A673 (cell line): ENCODE data around the gene OTX2. TPM values are rescaled to one million over a fixed set of nuclear protein-coding genes. Genes with fewer than 3 reads are reported as not detected.

Experiments used
- BruUV-seq: library from RNA; stranded (reverse); fragments of 400-500 nt; replicated peaks from 2 replicates; lab custom pipeline; 2021; lab: Mats Ljungman, UMichigan
- CTCF ChIA-PET: fragments of 300-600 bp; sonication (Branson Sonifier 250); formaldehyde crosslinking; loops from one replicate; lab custom pipeline; 2022; ENCODE audit warnings: antibody characterized with exemption; lab: Charles Lee
- POLR2A ChIA-PET: fragments of 300-600 bp; sonication (Branson Sonifier 250); formaldehyde crosslinking; loops from one replicate; lab custom pipeline; 2022; ENCODE audit warnings: antibody characterized with exemption; ENCODE audit not compliant: low non-redundant PET; lab: Charles Lee
- DNase-seq: peaks from one replicate; pipeline ENCODE4 v3.0.0-alpha.2; 2015; ENCODE audit warnings: low spot score
- H3K27ac ChIP-seq: fragments of 200-600 bp; sonication (generic); 2 replicates; pipeline ENCODE4 v1.5.1; 2016; ENCODE audit warnings: mixed run types, low read depth, mild to moderate bottlenecking, mixed read lengths, antibody characterized with exemption, low read length; ENCODE audit not compliant: poor library complexity, severe bottlenecking
- H3K27me3 ChIP-seq: fragments of 200-600 bp; sonication (generic); replicated peaks from 2 replicates; pipeline ENCODE4 v1.6.1; 2017; ENCODE audit warnings: mixed run types, low read depth, mild to moderate bottlenecking, mixed read lengths, antibody characterized with exemption, low read length; ENCODE audit not compliant: insufficient read depth, poor library complexity
- H3K36me3 ChIP-seq: fragments of 200-600 bp; sonication (generic); 2 replicates; pipeline ENCODE4 v1.6.1; 2016; ENCODE audit warnings: mixed run types, mild to moderate bottlenecking, mixed read lengths, antibody characterized with exemption, low read length; ENCODE audit not compliant: insufficient read depth, poor library complexity, severe bottlenecking
- H3K4me1 ChIP-seq: fragments of 200-600 bp; sonication (generic); 2 replicates; pipeline ENCODE4 v1.6.1; 2017; ENCODE audit warnings: mixed run types, mild to moderate bottlenecking, mixed read lengths, antibody characterized with exemption, low read length; ENCODE audit not compliant: insufficient read depth, poor library complexity, severe bottlenecking
- H3K4me3 ChIP-seq: fragments of 200-600 bp; sonication (generic); 2 replicates; pipeline ENCODE4 v1.5.1; 2016; ENCODE audit warnings: low read depth, mixed run types, mild to moderate bottlenecking, mixed read lengths, low read length; ENCODE audit not compliant: poor library complexity, severe bottlenecking
- H3K9me3 ChIP-seq: fragments of 200-600 bp; sonication (generic); 2 replicates; pipeline ENCODE4 v1.6.1; 2016; ENCODE audit warnings: mixed run types, low read depth, mild to moderate bottlenecking, mixed read lengths, antibody characterized with exemption, low read length; ENCODE audit not compliant: poor library complexity, severe bottlenecking
- EZH2 ChIP-seq: fragments of 200-600 bp; sonication (generic); IDR thresholded peaks from 2 replicates; pipeline ENCODE4 v1.6.1; 2017; ENCODE audit warnings: borderline replicate concordance, low read depth, mild to moderate bottlenecking, mixed read lengths, antibody characterized with exemption, low read length; ENCODE audit not compliant: poor library complexity, severe bottlenecking
- intact Hi-C: fragments of 100-400 bp; cut with micrococcal nuclease; formaldehyde crosslinking; loops from one replicate; pipeline ENCODE4 v1.10.0; 2022; ENCODE audit not compliant: unreplicated experiment
- total RNA-seq: library from RNA; stranded (reverse); gene quantifications from 2 replicates; pipeline ENCODE4 v1.2.3, GENCODE V29; 2021
- TF ChIP-seq, protein P1 (sequence below): fragments of 300-800, 200-600 bp; sonication (generic); conservative IDR thresholded peaks from 2 replicates; pipeline ENCODE4 v1.5.1; 2017; ENCODE audit warnings: low read depth, mild to moderate bottlenecking, antibody characterized with exemption, low read length, moderate library complexity, mixed read lengths

OTX2 gene
- total RNA-seq, 1 experiment from 2014 or later, result 129 TPM

DNA sequence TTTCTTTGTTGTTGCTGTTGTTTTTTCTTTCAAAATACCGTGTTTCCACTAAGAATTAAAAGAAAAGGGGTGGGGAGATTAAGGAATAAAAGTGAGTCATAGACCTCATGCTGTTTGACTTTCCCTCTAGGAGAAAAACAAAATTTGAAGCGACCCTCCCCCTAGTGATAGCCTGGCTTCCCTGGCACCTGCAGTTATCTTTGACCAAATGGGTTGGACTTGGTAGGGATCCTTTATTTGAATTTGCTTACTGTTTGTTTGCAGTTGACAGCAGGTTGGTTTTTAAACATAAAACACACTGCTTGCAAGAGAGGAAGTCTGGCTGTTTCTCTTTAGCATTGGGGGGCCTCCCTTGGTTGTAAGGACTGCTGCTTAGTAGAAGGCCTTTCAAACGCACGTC is 14.0 kb downstream of the OTX2 start:
- peak; percentile 41 for DNase-seq
- H3K27me3 ChIP-seq, result no peaks in the 10 kb centered on the region
- intact Hi-C loops, result no loop called here

GRCh38 chr14:56795284-56795622 is 15.0 kb downstream of the OTX2 start:
- POLR2A ChIA-PET, result no interaction called here
- Histone ChIP-seq H3K27ac (no peak overlapping the region), H3K4me1 (peaks cover 7% of the 10 kb centered on the region), H3K27me3 (no peaks in the 10 kb centered on the region), H3K4me3 (no peak overlapping the region), H3K9me3 (no peaks in the 10 kb centered on the region), H3K36me3 (peaks cover 16% of the 10 kb centered on the region)
- CTCF ChIA-PET, result no interaction called here
- BruUV-seq, result no TSS peak
- TF ChIP-seq, protein P1, sequence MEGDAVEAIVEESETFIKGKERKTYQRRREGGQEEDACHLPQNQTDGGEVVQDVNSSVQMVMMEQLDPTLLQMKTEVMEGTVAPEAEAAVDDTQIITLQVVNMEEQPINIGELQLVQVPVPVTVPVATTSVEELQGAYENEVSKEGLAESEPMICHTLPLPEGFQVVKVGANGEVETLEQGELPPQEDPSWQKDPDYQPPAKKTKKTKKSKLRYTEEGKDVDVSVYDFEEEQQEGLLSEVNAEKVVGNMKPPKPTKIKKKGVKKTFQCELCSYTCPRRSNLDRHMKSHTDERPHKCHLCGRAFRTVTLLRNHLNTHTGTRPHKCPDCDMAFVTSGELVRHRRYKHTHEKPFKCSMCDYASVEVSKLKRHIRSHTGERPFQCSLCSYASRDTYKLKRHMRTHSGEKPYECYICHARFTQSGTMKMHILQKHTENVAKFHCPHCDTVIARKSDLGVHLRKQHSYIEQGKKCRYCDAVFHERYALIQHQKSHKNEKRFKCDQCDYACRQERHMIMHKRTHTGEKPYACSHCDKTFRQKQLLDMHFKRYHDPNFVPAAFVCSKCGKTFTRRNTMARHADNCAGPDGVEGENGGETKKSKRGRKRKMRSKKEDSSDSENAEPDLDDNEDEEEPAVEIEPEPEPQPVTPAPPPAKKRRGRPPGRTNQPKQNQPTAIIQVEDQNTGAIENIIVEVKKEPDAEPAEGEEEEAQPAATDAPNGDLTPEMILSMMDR, result no peak
- TF ChIP-seq EZH2, result no peak
- intact Hi-C loops, result no loop called here
- DNase-seq, result no peak

More for the DNA sequence above, 14.0 kb downstream of the OTX2 start:
- no peak for TF ChIP-seq EZH2
- TF ChIP-seq, protein P1, result no peak
- ChIA-PET CTCF (no interaction called here), POLR2A (no interaction called here)
- H3K9me3 ChIP-seq, result no peaks in the 10 kb centered on the region
- H3K27ac ChIP-seq, result no peak overlapping the region
- no TSS peak for BruUV-seq
- peaks cover 26% of the 10 kb centered on the region for H3K36me3 ChIP-seq
- peaks cover 13% of the 10 kb centered on the region for H3K4me1 ChIP-seq
- no peak overlapping the region for H3K4me3 ChIP-seq

GRCh38 chr14:56794557-56795283 is 15.6 kb downstream of the OTX2 start:
- TF ChIP-seq EZH2, result no peak
- TF ChIP-seq, protein P1, result no peak
- ChIA-PET CTCF (no interaction called here), POLR2A (no interaction called here)
- no peaks in the 10 kb centered on the region for H3K27me3 ChIP-seq
- intact Hi-C loops, result no loop called here
- no peak overlapping the region for H3K27ac ChIP-seq
- peaks cover 11% of the 10 kb centered on the region for H3K36me3 ChIP-seq
- no TSS peak for BruUV-seq
- H3K4me3 ChIP-seq, result no peak overlapping the region
- no peak for DNase-seq
- no peaks in the 10 kb centered on the region for H3K9me3 ChIP-seq
- peaks cover 7% of the 10 kb centered on the region for H3K4me1 ChIP-seq
